Mucosa of rectum (tissue), 2 donors: ENCODE data around the gene ZNF445.
"Not testable (repeated sequence)": the region's sequence is repeated elsewhere in the genome, so short reads cannot be mapped to it uniquely, and the experiment has no call there.

Source experiments
- H3K27ac ChIP-seq, 2 donors: one replicate each; pipeline ENCODE4 v1.7.0; 2013; ENCODE audit warnings: inconsistent platforms in 2 of 2, low read depth in 2 of 2, low read length in 2 of 2
- H3K27me3 ChIP-seq, 2 donors: one replicate each; pipeline ENCODE4 v1.7.0; 2013; ENCODE audit warnings: low read length in 2 of 2; ENCODE audit not compliant: control insufficient read depth in 2 of 2, insufficient read depth in 2 of 2
- H3K36me3 ChIP-seq, 2 donors: one replicate each; pipeline ENCODE4 v1.7.0; 2013; ENCODE audit warnings: low read length in 2 of 2; ENCODE audit not compliant: control insufficient read depth in 2 of 2, insufficient read depth in 2 of 2
- H3K4me1 ChIP-seq, 2 donors: one replicate each; pipeline ENCODE4 v1.7.0; 2013; ENCODE audit warnings: low read length in 2 of 2, mild to moderate bottlenecking in 1 of 2; ENCODE audit not compliant: control insufficient read depth in 2 of 2, insufficient read depth in 2 of 2
- H3K4me3 ChIP-seq, 2 donors: one replicate each; pipeline ENCODE4 v1.7.0; 2013; ENCODE audit warnings: low read length in 2 of 2
- H3K9ac ChIP-seq, 2 donors: one replicate each; pipeline ENCODE4 v1.7.0; 2013; ENCODE audit warnings: low read length in 2 of 2, low read depth in 1 of 2, mild to moderate bottlenecking in 1 of 2
- H3K9me3 ChIP-seq, 2 donors: one replicate each; pipeline ENCODE4 v1.7.0; 2013; ENCODE audit warnings: low read length in 2 of 2; ENCODE audit not compliant: control insufficient read depth in 2 of 2
- donor health status: healthy.
- donor health status: Normal muscosa, but diverticular disease.

Gene ZNF445

GRCh38 chr3:44421280-44421679 lies 56.2 kb downstream of the ZNF445 start:
- no peak overlapping the region for H3K27ac ChIP-seq
- H3K9ac ChIP-seq, result no peak overlapping the region
- H3K4me3 ChIP-seq, result no peak overlapping the region
- no peaks in the 10 kb centered on the region for H3K9me3 ChIP-seq
- no peaks in the 10 kb centered on the region for H3K36me3 ChIP-seq
- H3K27me3 ChIP-seq, result no peaks in the 10 kb centered on the region
- H3K4me1 ChIP-seq, result no peaks in the 10 kb centered on the region

DNA sequence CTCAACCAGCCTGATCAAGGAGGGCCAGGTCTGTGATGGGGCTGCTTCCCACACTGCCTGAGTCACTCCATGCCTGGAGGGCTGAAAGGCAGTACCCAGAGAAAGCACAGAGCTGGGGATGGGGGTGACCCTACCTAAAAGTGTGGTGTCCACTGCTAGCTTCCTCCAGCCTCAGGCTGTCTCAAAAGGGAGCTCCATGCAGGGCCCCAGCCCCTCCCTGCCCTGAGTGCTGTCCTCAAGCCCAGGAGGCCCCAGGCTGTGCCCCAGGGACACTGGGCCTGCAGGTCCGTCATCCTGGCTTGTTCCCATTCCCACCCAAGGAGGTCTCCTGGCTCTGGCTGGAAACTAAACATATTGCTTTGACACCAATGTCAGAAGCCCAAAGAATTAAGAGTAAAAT lies 56.8 kb downstream of the ZNF445 start:
- H3K27me3 ChIP-seq, result no peaks in the 10 kb centered on the region
- H3K4me1 ChIP-seq, result no peaks in the 10 kb centered on the region
- no peak overlapping the region for H3K9ac ChIP-seq
- H3K9me3 ChIP-seq, result no peaks in the 10 kb centered on the region
- no peak overlapping the region for H3K4me3 ChIP-seq
- no peaks in the 10 kb centered on the region for H3K36me3 ChIP-seq
- no peak overlapping the region for H3K27ac ChIP-seq

DNA sequence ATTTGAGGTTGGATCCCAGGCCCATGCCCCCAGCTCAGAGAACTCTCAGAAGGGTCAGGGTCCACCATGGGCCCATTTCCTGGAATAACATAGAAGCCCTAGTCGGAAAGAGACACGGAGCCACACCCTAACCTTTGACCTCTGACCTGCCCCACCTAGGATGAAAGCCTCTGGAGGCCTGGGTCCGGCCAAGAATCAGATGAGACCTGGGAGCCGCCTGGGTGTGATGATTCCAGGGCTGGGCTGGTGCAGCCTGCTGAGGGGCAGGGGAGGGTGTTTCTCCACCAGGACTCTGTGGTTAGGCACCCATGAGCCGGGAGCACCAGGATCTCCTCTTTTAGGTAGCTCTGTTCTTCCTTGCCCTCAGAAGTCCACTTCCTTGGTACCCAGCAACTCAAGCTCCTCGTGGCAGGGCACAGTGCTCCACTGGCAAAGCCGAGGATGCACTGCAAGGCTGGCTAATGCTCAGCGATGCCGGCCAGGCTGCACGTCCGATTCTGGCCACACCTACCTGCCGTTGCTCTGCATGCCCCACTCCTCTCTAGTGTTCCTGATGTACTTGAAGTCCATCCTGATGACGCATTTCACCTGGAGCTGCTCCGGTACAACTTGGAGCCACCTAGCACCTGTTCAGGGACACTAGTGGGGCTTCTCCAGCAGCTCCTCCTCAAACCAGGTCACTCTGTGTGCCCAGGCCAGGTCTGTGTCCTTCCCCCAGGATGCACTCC lies 57.4 kb downstream of the ZNF445 start:
- Histone ChIP-seq H3K36me3 (no peaks in the 10 kb centered on the region), H3K9ac (no peak overlapping the region), H3K27ac (no peak overlapping the region), H3K27me3 (no peaks in the 10 kb centered on the region), H3K4me3 (no peak overlapping the region), H3K9me3 (no peaks in the 10 kb centered on the region), H3K4me1 (no peaks in the 10 kb centered on the region)

DNA sequence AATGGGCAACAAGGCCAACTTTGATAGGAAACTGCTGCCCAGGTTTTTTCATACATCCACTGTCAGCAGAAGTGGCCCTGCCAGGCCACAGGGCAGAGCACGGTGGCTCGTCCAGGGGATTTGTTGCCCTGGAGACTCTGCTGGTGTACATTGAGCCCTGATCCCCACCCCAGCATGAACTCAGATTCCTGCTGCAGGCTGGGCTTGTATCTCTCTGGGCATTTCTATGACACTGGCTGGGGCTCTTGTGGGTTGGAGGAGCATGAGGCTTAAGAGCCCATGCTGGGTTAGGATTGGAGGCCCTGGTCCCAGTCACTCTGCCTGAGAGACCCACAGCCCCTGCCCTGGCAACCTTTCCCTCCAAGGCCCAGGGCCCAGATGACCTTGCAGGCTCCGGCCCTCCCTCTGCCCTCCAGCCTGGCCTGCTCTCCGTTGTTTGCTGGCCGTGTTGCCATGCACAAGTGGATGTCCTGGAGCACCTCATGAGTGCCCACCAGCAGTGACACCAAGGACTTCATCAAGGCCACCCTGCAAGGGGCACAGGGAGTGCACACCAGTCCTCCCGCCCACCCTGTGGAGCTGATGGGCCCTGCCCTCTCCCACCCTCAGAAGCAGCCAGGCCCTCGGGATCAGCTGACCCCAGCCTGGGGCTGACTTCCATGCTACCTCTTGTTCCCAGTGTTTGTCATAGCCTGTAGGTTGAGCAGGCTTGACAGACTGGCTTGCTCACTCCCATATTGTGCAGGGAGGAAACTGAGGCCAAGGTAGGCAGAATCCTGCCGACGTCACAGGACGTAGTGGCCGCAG lies 58.2 kb downstream of the ZNF445 start:
- Histone ChIP-seq H3K4me1 (no peaks in the 10 kb centered on the region), H3K9me3 (no peaks in the 10 kb centered on the region), H3K27ac (no peak overlapping the region), H3K36me3 (no peaks in the 10 kb centered on the region), H3K9ac (no peak overlapping the region), H3K4me3 (no peak overlapping the region), H3K27me3 (no peaks in the 10 kb centered on the region)

DNA sequence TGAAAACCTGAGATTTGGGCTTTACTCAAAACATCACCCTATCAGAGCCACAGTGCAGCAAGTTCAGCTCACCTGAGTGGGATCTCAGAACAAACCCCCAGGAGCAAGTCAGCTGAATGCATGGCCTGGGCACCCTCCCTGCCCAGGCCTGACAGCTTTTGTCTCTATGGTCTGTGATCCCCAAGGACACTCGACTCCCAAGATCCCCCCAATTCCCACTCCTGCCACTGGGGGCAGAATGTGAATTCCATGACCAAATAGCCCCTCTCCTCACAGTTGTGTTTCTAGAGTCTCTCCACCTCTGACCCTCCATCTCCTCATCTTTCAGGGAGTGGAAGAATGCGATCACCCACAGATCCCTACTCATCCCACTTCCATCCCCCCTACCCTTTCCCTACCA lies 58.9 kb downstream of the ZNF445 start:
- Histone ChIP-seq H3K9me3 (no peaks in the 10 kb centered on the region), H3K4me3 (no peak overlapping the region), H3K27ac (no peak overlapping the region), H3K4me1 (no peaks in the 10 kb centered on the region), H3K27me3 (no peaks in the 10 kb centered on the region), H3K36me3 (no peaks in the 10 kb centered on the region), H3K9ac (no peak overlapping the region)

DNA sequence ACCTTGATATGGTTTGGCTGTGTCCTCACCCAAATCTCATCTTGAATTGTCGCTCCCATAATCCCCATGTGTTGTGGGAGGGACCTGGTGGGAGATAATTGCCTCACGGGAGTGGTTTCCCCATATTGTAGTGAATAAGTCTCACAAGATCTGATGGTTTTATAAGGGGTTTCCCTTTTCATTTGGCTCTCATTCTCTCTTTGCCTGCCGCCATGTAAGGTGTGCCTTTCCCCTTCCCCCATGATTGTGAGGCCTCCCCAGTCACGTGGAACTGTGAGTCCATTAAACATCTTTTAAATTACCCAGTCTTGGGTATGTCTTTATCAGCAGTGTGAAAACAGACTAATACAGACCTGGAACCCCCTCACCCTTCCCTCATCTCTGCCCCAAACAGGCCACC lies 59.4 kb downstream of the ZNF445 start:
- H3K9ac ChIP-seq, H3K36me3 ChIP-seq, H3K4me3 ChIP-seq, H3K4me1 ChIP-seq, H3K9me3 ChIP-seq, H3K27me3 ChIP-seq, H3K27ac ChIP-seq: not testable (repeated sequence)

DNA sequence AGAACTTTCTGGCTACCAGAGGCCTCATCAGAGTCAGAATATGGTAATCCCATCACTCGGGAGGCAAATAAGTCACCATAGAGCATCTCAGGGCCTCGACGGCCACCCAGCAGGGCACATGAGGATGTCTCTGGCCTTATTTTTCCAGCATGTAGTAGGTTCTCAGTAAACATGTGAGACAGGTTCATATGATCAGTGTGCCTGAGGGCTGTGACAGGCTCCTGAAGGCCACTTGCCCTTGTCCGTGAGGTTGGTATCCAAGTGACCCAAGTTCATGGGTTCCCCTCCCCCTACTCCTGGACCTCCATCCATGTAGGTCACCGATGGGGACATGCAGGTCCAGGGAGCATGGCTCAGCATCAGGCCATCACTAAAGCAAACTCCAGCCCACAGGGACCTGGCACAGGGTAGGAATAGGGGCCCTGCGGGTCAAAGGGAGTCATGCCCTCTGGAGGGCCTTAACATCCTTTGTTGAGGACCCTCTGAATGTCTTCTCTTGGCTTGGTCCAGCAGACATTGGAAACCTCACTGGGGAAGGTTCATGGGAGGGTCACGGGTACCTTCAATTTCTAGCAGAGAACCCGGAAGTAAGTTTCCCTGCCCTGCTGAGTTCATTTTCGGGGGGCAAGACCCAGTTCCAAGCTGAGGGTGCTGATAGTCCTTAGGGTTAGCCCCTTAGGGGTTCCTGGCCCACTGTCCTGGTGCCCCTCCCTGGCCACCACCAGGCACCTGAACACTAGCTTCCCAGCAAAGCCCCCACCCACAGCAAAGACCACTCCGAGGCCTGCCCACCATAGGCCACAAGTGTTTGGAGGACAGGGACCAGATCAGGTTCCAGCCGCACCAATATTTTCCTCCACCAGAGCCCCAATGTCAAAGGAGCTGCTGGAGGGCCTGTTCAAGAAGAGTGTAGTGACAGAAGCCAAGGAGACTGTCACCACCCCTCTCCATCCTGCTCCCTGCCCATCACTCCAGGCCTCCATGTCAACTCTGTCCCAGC lies 61.1 kb downstream of the ZNF445 start:
- Histone ChIP-seq H3K9me3 (no peaks in the 10 kb centered on the region), H3K4me3 (no peak overlapping the region), H3K36me3 (no peaks in the 10 kb centered on the region), H3K27ac (no peak overlapping the region), H3K4me1 (no peaks in the 10 kb centered on the region), H3K27me3 (no peaks in the 10 kb centered on the region), H3K9ac (no peak overlapping the region)

DNA sequence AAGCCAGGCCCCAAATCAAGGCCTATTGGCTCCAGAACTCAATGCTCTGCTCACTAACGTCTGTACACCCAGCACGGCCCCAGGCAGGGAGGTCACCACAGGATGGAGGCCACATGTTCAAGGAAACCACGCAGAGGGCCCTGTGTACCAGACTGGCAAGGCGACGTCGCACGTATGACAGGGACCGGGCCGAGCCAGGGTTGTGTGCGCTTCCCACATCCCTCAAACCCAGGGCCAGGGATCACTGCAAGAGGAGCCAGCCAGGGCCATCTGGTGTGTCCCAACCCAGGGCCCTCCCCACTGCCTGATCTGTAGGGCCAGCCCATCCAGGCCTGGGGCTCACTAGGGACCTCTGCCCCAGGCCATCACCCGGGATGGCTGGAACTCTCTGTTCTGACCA lies 62.0 kb downstream of the ZNF445 start:
- H3K4me3 ChIP-seq, result no peak overlapping the region
- no peaks in the 10 kb centered on the region for H3K27me3 ChIP-seq
- H3K36me3 ChIP-seq, result no peaks in the 10 kb centered on the region
- no peaks in the 10 kb centered on the region for H3K9me3 ChIP-seq
- no peak overlapping the region for H3K27ac ChIP-seq
- no peak overlapping the region for H3K9ac ChIP-seq
- H3K4me1 ChIP-seq, result no peaks in the 10 kb centered on the region

GRCh38 chr3:44414517-44415090 lies 62.9 kb downstream of the ZNF445 start:
- no peaks in the 10 kb centered on the region for H3K36me3 ChIP-seq
- H3K9me3 ChIP-seq, result no peaks in the 10 kb centered on the region

More at GRCh38 chr3:44414517-44415090, 62.9 kb downstream of the ZNF445 start:
- Histone ChIP-seq H3K9ac (no peak overlapping the region), H3K4me3 (no peak overlapping the region), H3K27ac (no peak overlapping the region), H3K4me1 (no peaks in the 10 kb centered on the region), H3K27me3 (no peaks in the 10 kb centered on the region)
